ENCODE data around the gene PSMD5. TPM values are rescaled to one million over a fixed set of nuclear protein-coding genes. Genes with fewer than 3 reads are reported as not detected.

The PSMD5 gene
- total RNA-seq, 1 donor from 2014 or later = 31.4 TPM

DNA sequence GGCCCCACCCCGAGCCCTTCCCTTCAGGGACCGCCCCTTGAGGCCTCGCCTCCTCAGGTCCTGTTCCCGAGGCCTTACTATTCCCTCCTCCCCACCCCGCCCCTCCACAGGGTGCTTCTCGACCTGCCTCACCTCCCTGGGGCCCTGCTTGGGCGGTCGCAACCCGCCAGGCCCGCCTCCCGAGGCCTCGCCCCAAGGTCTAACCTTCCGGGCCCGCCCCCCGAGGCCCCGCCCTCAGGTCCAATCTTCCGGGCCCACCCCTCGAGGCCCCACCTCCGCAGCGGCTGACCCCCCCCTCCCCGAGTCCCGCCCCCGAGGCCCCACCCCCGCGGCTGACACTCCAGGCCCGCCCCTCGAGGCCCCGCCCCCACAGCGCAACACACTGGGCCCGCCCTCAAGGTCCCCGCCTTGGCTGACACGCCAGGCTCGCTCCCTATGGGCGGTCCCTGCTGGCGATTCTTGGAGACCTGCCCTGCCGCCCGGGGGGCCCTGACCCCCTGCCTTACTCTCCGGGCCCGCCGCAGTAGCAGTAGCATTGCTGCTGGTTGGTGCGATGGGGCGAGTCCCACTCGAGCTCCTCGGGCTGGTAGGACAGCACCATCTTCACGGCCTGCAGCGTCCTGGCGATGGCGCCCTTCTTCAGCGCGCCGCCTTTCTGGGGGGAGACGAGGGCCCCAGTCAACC lies 26.1 kb upstream of the PSMD5 start:
- TF ChIP-seq CTCF (conservative IDR thresholded peaks at IDR 0.05; ENCODE audit: low read depth, low read length) = peak; percentile 54
- H3K4me3 ChIP-seq (ENCODE audit: low read depth, low read length) = peak overlapping the region; percentile 69
- DNase-seq (ENCODE audit: low read depth) = peak; percentile 57

DNA sequence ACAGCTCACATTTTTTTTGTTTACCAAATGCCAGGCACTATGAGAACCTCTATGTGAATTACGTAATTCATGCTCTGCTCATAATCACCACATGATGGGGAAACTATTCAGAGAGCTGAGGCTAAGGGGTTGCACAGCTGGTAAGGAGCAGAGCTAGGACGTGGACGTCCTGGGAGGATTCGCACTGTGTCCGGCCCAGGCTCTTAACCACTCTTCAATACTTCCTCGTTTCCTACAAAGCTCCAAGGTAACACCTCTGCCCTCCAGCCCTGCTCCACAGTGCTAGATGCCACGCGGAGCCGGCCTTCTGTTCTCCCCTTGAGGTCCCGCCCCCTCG lies 25.6 kb upstream of the PSMD5 start:
- TF ChIP-seq CTCF (conservative IDR thresholded peaks at IDR 0.05; ENCODE audit: low read depth, low read length) = no peak
- no peak for DNase-seq (ENCODE audit: low read depth)
- peak overlapping the region; percentile 48 for H3K4me3 ChIP-seq (ENCODE audit: low read depth, low read length)

GRCh38 chr9:120867676-120868338 lies 25.1 kb upstream of the PSMD5 start:
- H3K4me3 ChIP-seq (ENCODE audit: low read depth, low read length) = peak overlapping the region; percentile 48
- no peak for TF ChIP-seq CTCF (conservative IDR thresholded peaks at IDR 0.05; ENCODE audit: low read depth, low read length)
- no peak for DNase-seq (ENCODE audit: low read depth)

DNA sequence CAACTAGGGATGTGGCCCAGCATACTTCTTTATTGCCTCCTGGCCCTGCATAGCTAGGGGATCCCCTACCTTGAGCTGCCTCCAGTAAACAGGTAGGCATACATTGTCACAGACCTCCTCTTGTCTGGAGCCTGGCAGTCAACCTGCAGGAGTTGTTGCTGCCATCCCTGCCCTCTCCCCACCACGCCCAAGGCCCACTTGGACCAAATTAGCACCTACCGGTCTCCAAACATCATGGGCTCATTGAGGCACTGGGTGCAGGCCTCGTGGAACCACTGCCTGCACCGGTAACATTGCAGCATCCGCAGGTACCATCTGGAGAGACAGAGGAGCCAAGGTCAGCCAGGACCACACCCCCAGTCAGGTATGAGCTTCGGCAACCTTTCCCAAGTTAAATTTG lies 23.9 kb upstream of the PSMD5 start:
- H3K4me3 ChIP-seq (ENCODE audit: low read depth, low read length) = no peak overlapping the region
- DNase-seq (ENCODE audit: low read depth) = no peak
- no peak for TF ChIP-seq CTCF (conservative IDR thresholded peaks at IDR 0.05; ENCODE audit: low read depth, low read length)

DNA sequence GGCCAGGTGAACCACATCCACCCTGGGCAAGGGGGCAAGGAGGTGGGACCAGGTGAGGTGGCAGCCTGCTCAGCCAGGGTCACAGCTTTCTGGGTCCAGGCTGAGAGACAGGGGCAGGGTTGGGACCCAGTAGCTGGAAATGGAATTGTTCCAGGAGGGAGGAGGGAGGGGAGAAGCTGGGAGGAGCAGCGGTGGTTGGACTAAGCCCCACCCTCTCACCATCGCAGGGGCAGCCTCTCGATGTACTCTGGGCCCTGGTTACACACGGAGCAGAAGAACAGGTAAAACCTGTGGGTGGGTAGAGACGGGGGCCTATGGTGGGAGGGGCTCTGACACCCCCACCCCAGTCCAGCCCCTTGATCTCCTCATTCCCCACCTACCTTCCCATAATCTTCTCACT lies 23.1 kb upstream of the PSMD5 start:
- TF ChIP-seq CTCF (conservative IDR thresholded peaks at IDR 0.05; ENCODE audit: low read depth, low read length) = no peak
- H3K4me3 ChIP-seq (ENCODE audit: low read depth, low read length) = no peak overlapping the region
- DNase-seq (ENCODE audit: low read depth) = no peak

DNA sequence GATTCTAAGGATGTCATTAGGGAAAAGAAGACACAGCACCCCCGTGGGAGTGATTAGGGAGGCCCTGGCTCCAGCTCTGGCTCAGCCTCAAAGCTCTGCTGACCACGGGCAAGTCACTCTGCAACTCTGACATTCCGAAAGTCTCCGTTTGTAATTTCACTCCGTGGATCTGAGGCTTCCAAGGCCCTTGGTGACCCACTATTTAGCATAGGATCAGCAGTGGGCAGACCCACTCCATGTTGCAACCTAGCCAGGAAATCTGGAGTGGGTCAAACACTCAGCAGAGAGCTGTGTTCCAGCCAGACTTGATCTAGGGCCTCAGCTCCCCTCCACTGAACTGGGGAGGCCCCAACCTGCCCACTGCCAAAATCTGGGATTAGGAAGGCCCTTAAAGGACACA lies 22.5 kb upstream of the PSMD5 start:
- DNase-seq (ENCODE audit: low read depth) = no peak
- no peak overlapping the region for H3K4me3 ChIP-seq (ENCODE audit: low read depth, low read length)
- no peak for TF ChIP-seq CTCF (conservative IDR thresholded peaks at IDR 0.05; ENCODE audit: low read depth, low read length)

DNA sequence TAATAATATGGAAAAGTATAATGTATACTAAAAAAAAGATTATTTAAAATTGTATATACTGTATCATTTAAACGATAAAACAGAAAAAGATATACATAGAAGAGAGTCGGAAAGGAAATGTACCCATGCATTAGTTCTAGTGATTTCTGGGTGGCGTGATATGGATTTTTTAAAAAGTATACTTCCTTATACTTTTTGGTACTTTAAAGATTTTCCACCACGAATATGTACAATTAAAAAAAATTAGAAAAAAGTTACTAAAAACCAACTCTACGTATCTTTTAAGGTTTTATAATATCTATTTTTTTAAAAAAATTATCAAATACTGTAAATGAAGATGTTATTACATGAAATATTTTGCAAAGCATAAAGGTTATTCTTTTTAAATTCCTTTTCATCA lies 22.0 kb upstream of the PSMD5 start:
- TF ChIP-seq CTCF (conservative IDR thresholded peaks at IDR 0.05; ENCODE audit: low read depth, low read length) = no peak
- no peak overlapping the region for H3K4me3 ChIP-seq (ENCODE audit: low read depth, low read length)
- no peak for DNase-seq (ENCODE audit: low read depth)

Measured in epithelial cell of proximal tubule (primary cell).